ENCODE data around the gene RNF223.

DNA sequence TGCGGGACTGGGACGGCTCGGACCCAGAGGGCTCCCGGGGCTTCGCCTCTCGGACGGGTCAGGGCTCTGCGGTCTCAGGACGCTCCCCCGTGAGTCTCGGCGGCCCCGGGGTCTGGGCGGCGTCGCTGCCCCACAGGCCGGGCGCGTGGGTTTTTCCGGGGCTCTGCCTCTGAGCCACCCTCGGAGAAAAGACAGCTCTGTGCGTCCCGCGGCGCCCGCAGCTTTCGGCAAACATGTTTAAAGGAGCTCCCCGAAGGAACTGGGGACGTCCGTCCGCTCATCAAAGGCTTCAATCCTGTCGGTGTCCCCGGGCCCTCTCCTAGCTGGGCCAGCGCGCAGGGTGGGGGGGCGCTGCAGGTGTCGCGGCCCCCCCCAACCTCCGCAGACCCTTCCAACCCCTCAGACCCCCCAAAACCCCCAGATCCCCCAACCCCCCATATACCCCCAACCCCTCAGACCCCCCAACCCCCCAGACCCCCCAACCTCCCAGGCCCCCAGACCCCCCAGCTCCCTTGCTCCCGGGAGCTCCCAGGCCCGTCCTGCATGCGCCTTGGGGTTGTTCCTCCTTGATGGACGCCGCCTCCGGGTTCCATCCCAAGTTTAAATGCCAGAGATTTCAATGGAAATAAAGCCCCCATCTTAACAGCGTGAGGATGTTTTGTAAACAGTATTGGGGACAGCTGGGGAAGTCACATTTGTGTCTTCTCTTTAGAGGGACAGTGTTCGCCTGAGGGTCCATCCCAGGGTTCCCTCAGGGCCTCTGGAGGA is 42.8 kb upstream of the RNF223 start:
- TF ChIP-seq NR2C2 (CRISPR knock-in tag; IDR thresholded peaks at IDR 0.05) (no peak), TP53 (CRISPR knock-in tag; IDR thresholded peaks at IDR 0.05) (no peak)
- TF ChIP-seq, protein P1, sequence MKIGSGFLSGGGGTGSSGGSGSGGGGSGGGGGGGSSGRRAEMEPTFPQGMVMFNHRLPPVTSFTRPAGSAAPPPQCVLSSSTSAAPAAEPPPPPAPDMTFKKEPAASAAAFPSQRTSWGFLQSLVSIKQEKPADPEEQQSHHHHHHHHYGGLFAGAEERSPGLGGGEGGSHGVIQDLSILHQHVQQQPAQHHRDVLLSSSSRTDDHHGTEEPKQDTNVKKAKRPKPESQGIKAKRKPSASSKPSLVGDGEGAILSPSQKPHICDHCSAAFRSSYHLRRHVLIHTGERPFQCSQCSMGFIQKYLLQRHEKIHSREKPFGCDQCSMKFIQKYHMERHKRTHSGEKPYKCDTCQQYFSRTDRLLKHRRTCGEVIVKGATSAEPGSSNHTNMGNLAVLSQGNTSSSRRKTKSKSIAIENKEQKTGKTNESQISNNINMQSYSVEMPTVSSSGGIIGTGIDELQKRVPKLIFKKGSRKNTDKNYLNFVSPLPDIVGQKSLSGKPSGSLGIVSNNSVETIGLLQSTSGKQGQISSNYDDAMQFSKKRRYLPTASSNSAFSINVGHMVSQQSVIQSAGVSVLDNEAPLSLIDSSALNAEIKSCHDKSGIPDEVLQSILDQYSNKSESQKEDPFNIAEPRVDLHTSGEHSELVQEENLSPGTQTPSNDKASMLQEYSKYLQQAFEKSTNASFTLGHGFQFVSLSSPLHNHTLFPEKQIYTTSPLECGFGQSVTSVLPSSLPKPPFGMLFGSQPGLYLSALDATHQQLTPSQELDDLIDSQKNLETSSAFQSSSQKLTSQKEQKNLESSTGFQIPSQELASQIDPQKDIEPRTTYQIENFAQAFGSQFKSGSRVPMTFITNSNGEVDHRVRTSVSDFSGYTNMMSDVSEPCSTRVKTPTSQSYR (CRISPR knock-in tag; IDR thresholded peaks at IDR 0.05), result no peak
- TF ChIP-seq, protein P2, sequence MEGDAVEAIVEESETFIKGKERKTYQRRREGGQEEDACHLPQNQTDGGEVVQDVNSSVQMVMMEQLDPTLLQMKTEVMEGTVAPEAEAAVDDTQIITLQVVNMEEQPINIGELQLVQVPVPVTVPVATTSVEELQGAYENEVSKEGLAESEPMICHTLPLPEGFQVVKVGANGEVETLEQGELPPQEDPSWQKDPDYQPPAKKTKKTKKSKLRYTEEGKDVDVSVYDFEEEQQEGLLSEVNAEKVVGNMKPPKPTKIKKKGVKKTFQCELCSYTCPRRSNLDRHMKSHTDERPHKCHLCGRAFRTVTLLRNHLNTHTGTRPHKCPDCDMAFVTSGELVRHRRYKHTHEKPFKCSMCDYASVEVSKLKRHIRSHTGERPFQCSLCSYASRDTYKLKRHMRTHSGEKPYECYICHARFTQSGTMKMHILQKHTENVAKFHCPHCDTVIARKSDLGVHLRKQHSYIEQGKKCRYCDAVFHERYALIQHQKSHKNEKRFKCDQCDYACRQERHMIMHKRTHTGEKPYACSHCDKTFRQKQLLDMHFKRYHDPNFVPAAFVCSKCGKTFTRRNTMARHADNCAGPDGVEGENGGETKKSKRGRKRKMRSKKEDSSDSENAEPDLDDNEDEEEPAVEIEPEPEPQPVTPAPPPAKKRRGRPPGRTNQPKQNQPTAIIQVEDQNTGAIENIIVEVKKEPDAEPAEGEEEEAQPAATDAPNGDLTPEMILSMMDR (IDR thresholded peaks at IDR 0.05), result no peak
- TF ChIP-seq, protein P3, sequence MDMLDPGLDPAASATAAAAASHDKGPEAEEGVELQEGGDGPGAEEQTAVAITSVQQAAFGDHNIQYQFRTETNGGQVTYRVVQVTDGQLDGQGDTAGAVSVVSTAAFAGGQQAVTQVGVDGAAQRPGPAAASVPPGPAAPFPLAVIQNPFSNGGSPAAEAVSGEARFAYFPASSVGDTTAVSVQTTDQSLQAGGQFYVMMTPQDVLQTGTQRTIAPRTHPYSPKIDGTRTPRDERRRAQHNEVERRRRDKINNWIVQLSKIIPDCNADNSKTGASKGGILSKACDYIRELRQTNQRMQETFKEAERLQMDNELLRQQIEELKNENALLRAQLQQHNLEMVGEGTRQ (CRISPR knock-in tag; IDR thresholded peaks at IDR 0.05), result no peak
- TF ChIP-seq, protein P4, sequence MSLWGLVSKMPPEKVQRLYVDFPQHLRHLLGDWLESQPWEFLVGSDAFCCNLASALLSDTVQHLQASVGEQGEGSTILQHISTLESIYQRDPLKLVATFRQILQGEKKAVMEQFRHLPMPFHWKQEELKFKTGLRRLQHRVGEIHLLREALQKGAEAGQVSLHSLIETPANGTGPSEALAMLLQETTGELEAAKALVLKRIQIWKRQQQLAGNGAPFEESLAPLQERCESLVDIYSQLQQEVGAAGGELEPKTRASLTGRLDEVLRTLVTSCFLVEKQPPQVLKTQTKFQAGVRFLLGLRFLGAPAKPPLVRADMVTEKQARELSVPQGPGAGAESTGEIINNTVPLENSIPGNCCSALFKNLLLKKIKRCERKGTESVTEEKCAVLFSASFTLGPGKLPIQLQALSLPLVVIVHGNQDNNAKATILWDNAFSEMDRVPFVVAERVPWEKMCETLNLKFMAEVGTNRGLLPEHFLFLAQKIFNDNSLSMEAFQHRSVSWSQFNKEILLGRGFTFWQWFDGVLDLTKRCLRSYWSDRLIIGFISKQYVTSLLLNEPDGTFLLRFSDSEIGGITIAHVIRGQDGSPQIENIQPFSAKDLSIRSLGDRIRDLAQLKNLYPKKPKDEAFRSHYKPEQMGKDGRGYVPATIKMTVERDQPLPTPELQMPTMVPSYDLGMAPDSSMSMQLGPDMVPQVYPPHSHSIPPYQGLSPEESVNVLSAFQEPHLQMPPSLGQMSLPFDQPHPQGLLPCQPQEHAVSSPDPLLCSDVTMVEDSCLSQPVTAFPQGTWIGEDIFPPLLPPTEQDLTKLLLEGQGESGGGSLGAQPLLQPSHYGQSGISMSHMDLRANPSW (CRISPR knock-in tag; conservative IDR thresholded peaks at IDR 0.05; ENCODE audit: low read depth), result no peak
